Suprapubic skin (tissue), 4 donors: ENCODE data around the gene NLRP10. TPM values are rescaled to one million over a fixed set of nuclear protein-coding genes. Genes with fewer than 3 reads are reported as not detected.

Experiments
- DNase-seq, 2 donors: peaks; one replicate each; pipeline ENCODE4 v3.0.0-alpha.2; 2019; ENCODE audit warnings: low spot score in 2 of 2
- H3K27ac ChIP-seq: fragments of 200-600 bp; sonication (generic); one replicate; pipeline ENCODE4 v1.5.1; 2019
- H3K27me3 ChIP-seq: fragments of 200-600 bp; sonication (generic); one replicate; pipeline ENCODE4 v1.5.1; 2019
- H3K36me3 ChIP-seq: fragments of 200-600 bp; sonication (generic); one replicate; pipeline ENCODE4 v1.5.1; 2019
- H3K4me1 ChIP-seq: fragments of 200-600 bp; sonication (generic); one replicate; pipeline ENCODE4 v1.5.1; 2019
- H3K4me3 ChIP-seq: fragments of 200-600 bp; sonication (generic); one replicate; pipeline ENCODE4 v1.5.1; 2019; ENCODE audit warnings: mild to moderate bottlenecking
- H3K9me3 ChIP-seq: fragments of 200-600 bp; sonication (generic); one replicate; pipeline ENCODE4 v1.5.1; 2019
- CTCF ChIP-seq, 2 donors: fragments of 200-600 bp in 1 of 2; fragments of 450-650 bp in 1 of 2; sonication (generic) in 1 of 2; IDR thresholded peaks; one replicate each; pipeline ENCODE4 v1.5.1; 2016 to 2019; ENCODE audit warnings: antibody characterized with exemption in 2 of 2, mild to moderate bottlenecking in 1 of 2, moderate library complexity in 1 of 2
- EP300 ChIP-seq: sonication (generic); formaldehyde crosslinking; IDR thresholded peaks from one replicate; pipeline ENCODE4 v1.6.1; 2017; ENCODE audit warnings: antibody characterized with exemption
- POLR2A ChIP-seq, 2 donors: fragments of 450-650 bp; IDR thresholded peaks; one replicate each; pipeline ENCODE4 v1.6.1; 2017; ENCODE audit warnings: antibody characterized with exemption in 2 of 2, mild to moderate bottlenecking in 2 of 2, moderate library complexity in 2 of 2
- POLR2AphosphoS5 ChIP-seq, 3 donors: sonication (generic); formaldehyde crosslinking; IDR thresholded peaks; one replicate each; pipeline ENCODE4 v1.6.1; 2017; ENCODE audit warnings: antibody characterized with exemption in 3 of 3
- WGBS: methylation state at CpG from one replicate; pipeline ENCODE4 v1.1.5; 2018; 5-methylcytosine and 5-hydroxymethylcytosine counted together
- total RNA-seq, 4 donors: library from RNA; depleted of rRNA; stranded (reverse); fragments of >200 nt; gene quantifications; one replicate each; pipeline ENCODE4 v1.1.0, GENCODE V29; 2016

Gene NLRP10
- total RNA-seq, 4 donors from 2014 or later = 12.9 to 68.0 (median 42.4) TPM

- WGBS = 26% methylated on average over 4 of the region's 4 CpGs
- H3K36me3 ChIP-seq = no peaks in the 10 kb centered on the region
- H3K9me3 ChIP-seq = no peaks in the 10 kb centered on the region
- no peaks in the 10 kb centered on the region for H3K27me3 ChIP-seq
- TF ChIP-seq POLR2AphosphoS5 (IDR thresholded peaks at IDR 0.05) (no peak), CTCF (IDR thresholded peaks at IDR 0.05) (no peak), EP300 (no peak), POLR2A (IDR thresholded peaks at IDR 0.05) (no peak)
- DNase-seq = peak in 1 of 2 donors; percentile 23
- no peak overlapping the region for H3K27ac ChIP-seq
- no peaks in the 10 kb centered on the region for H3K4me1 ChIP-seq
- no peak overlapping the region for H3K4me3 ChIP-seq
Observed at GRCh38 chr11:8008212-8008611, 43.0 kb upstream of the NLRP10 start.

GRCh38 chr11:8006349-8006977 lies 41.2 kb upstream of the NLRP10 start:
- no peak for DNase-seq
- Histone ChIP-seq H3K4me3 (no peak overlapping the region), H3K27me3 (no peaks in the 10 kb centered on the region), H3K36me3 (no peaks in the 10 kb centered on the region), H3K9me3 (no peaks in the 10 kb centered on the region), H3K4me1 (no peaks in the 10 kb centered on the region), H3K27ac (no peak overlapping the region)
- no peak for TF ChIP-seq POLR2AphosphoS5 (IDR thresholded peaks at IDR 0.05)
- TF ChIP-seq POLR2A (IDR thresholded peaks at IDR 0.05) = no peak
- TF ChIP-seq EP300 = no peak
- peak; percentile 60 to 72 for TF ChIP-seq CTCF (IDR thresholded peaks at IDR 0.05)

GRCh38 chr11:8005556-8005955 lies 40.3 kb upstream of the NLRP10 start:
- no peaks in the 10 kb centered on the region for H3K27me3 ChIP-seq
- DNase-seq = no peak
- TF ChIP-seq POLR2A (IDR thresholded peaks at IDR 0.05) (no peak), POLR2AphosphoS5 (IDR thresholded peaks at IDR 0.05) (no peak), EP300 (no peak), CTCF (IDR thresholded peaks at IDR 0.05) (no peak)
- H3K4me3 ChIP-seq = no peak overlapping the region
- H3K36me3 ChIP-seq = no peaks in the 10 kb centered on the region
- no peak overlapping the region for H3K27ac ChIP-seq
- no peaks in the 10 kb centered on the region for H3K4me1 ChIP-seq
- H3K9me3 ChIP-seq = no peaks in the 10 kb centered on the region

DNA sequence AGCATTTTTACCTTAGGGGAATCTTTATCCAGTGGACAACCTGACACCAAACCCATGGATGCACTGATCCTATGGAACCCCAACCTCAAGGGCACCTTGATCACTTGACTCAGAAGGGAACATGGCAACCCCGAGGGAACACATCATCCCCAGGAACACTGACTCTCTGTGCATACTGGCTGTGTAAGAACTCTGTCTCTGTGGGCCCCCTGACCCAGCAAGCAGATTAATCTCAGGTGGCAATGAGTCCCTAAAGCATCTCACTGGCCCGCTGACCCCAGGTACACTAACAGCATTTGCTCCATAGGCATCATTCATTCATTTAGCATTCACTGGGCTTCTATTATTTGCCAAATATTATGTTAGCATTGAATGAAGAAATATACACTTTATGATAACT lies 38.8 kb upstream of the NLRP10 start:
- no peak for TF ChIP-seq POLR2AphosphoS5 (IDR thresholded peaks at IDR 0.05)
- TF ChIP-seq CTCF (IDR thresholded peaks at IDR 0.05) = no peak
- TF ChIP-seq POLR2A (IDR thresholded peaks at IDR 0.05) = no peak
- no peak for TF ChIP-seq EP300
- H3K4me1 ChIP-seq = no peaks in the 10 kb centered on the region
- H3K27ac ChIP-seq = no peak overlapping the region
- no peaks in the 10 kb centered on the region for H3K9me3 ChIP-seq
- H3K36me3 ChIP-seq = peaks cover 11% of the 10 kb centered on the region
- H3K4me3 ChIP-seq = no peak overlapping the region
- H3K27me3 ChIP-seq = no peaks in the 10 kb centered on the region
- 89% methylated on average over 1 of the region's 2 CpGs for WGBS
- DNase-seq = no peak

GRCh38 chr11:8003187-8003586 lies 37.9 kb upstream of the NLRP10 start:
- no peaks in the 10 kb centered on the region for H3K4me1 ChIP-seq
- TF ChIP-seq CTCF (IDR thresholded peaks at IDR 0.05) = no peak

More at GRCh38 chr11:8003187-8003586, 37.9 kb upstream of the NLRP10 start:
- no peak for DNase-seq
- Histone ChIP-seq H3K27ac (no peak overlapping the region), H3K4me3 (no peak overlapping the region), H3K27me3 (no peaks in the 10 kb centered on the region), H3K36me3 (peaks cover 19% of the 10 kb centered on the region), H3K9me3 (no peaks in the 10 kb centered on the region)
- 70% methylated on average over 7 of the region's 7 CpGs for WGBS
